K562 (cell line): ENCODE results near the gene POLR2J. TPM values are rescaled to one million over a fixed set of nuclear protein-coding genes. Genes with fewer than 3 reads are reported as not detected.
A peak's percentile ranks its signal among the peaks of the same experiment; 100 is the strongest.

Experiments
- CC2D1A ChIP-seq: fragments of 450-650 bp; IDR thresholded peaks from 2 replicates; pipeline ENCODE4 v1.6.1; 2017; ENCODE audit warnings: mild to moderate bottlenecking
- CTCF ChIP-seq, 3 experiments: IDR thresholded peaks in 2 of 3; conservative IDR thresholded peaks in 1 of 3; 2 replicates each; pipeline ENCODE4 v1.5.1; 2011 to 2012; ENCODE audit warnings: low read length in 3 of 3, mild to moderate bottlenecking in 3 of 3, control low read depth in 2 of 3, improper control_type of control experiment in 1 of 3, inconsistent platforms in 1 of 3, low read depth in 1 of 3, mixed read lengths in 1 of 3, moderate library complexity in 1 of 3; ENCODE audit not compliant: insufficient read depth in 2 of 3
- GTF2F1 ChIP-seq: IDR thresholded peaks from 2 replicates; pipeline ENCODE4 v1.6.1; 2011; ENCODE audit warnings: low read depth, low read length, improper control_type of control experiment
- HDAC2 ChIP-seq: fragments of 450-650 bp; IDR thresholded peaks from 2 replicates; pipeline ENCODE4 v1.6.1; 2016; ENCODE audit warnings: mild to moderate bottlenecking
- JUN ChIP-seq, 2 experiments: sonication (generic) in 1 of 2; formaldehyde crosslinking in 1 of 2; IDR thresholded peaks; 2 replicates each; pipeline versions ENCODE4 v1.6.1 to v1.8.0; 2012 to 2022; ENCODE audit warnings: borderline replicate concordance in 2 of 2, mild to moderate bottlenecking in 2 of 2, improper control_type of control experiment in 1 of 2, low read depth in 1 of 2, low read length in 1 of 2, missing genetic modification reagents in 1 of 2
- L3MBTL2 ChIP-seq: fragments of 450-650 bp; IDR thresholded peaks from 2 replicates; pipeline ENCODE4 v1.6.1; 2016; ENCODE audit warnings: mild to moderate bottlenecking, moderate library complexity
- MEIS2 ChIP-seq: fragments of 450-650 bp; IDR thresholded peaks from 2 replicates; pipeline ENCODE4 v1.6.1; 2014; ENCODE audit warnings: mild to moderate bottlenecking; ENCODE audit not compliant: partially characterized antibody
- NR2C1 ChIP-seq, 2 experiments: fragments of 450-650 bp; IDR thresholded peaks; 2 replicates each; pipeline ENCODE4 v1.6.1; 2017; ENCODE audit warnings: mild to moderate bottlenecking in 2 of 2, antibody characterized with exemption in 1 of 2, inconsistent platforms in 1 of 2, missing compliant biosample characterization in 1 of 2, missing genetic modification characterization in 1 of 2
- POLR2H ChIP-seq: IDR thresholded peaks from 2 replicates; pipeline ENCODE4 v1.6.1; 2016; ENCODE audit warnings: missing genetic modification characterization, low read depth, mild to moderate bottlenecking, control low read depth, missing compliant biosample characterization, moderate library complexity
- PYGO2 ChIP-seq: fragments of 450-650 bp; IDR thresholded peaks from 2 replicates; pipeline ENCODE4 v1.6.1; 2016; ENCODE audit warnings: mild to moderate bottlenecking, missing genetic modification characterization, moderate library complexity, missing compliant biosample characterization
- SMARCE1 ChIP-seq: fragments of 450-650 bp; IDR thresholded peaks from 2 replicates; pipeline ENCODE4 v1.7.1; 2016; ENCODE audit warnings: mild to moderate bottlenecking
- SREBF1 ChIP-seq: fragments of 150-350 bp; IDR thresholded peaks from 2 replicates; pipeline ENCODE4 v1.6.1; 2014; ENCODE audit warnings: antibody characterized with exemption, low read depth, low read length, borderline replicate concordance
- TCF15 ChIP-seq: fragments of 250-450 bp; sonication (Bioruptor Pico); IDR thresholded peaks from 2 replicates; pipeline ENCODE4 v1.8.0; 2022; ENCODE audit warnings: moderate library complexity, mild to moderate bottlenecking, inconsistent platforms
- ZFPM2 ChIP-seq: fragments of 250-450 bp; sonication (Bioruptor Pico); IDR thresholded peaks from 2 replicates; pipeline ENCODE4 v1.5.1; 2022; ENCODE audit warnings: mild to moderate bottlenecking
- ZNF592 ChIP-seq: fragments of 450-650 bp; IDR thresholded peaks from 2 replicates; pipeline ENCODE4 v1.6.1; 2017; ENCODE audit warnings: antibody characterized with exemption, mild to moderate bottlenecking
- ZNF79 ChIP-seq: fragments of 250-450 bp; sonication (Bioruptor Pico); IDR thresholded peaks from 2 replicates; pipeline ENCODE4 v1.4.0; 2020; ENCODE audit warnings: low read depth, mild to moderate bottlenecking, moderate library complexity
- polyA plus RNA-seq, 8 experiments: library from polyadenylated mRNA; depleted of rRNA in 4 of 8; stranded (reverse) in 5 of 8; unstranded in 3 of 8; fragments of >200 nt; fragmentation: Nextera tagmentation in 2 of 8; fragmentation: Illumina TruSeq in 1 of 8; extraction: Ambion mirVana in 2 of 8; extraction: Trizol in 1 of 8; gene quantifications; 2 replicates each; pipeline versions ENCODE4 v1.2.1 to v1.2.3, GENCODE V29; 2011 to 2014; ENCODE audit warnings: inconsistent platforms in 1 of 8, missing spikeins in 1 of 8
- total RNA-seq, 7 experiments: library from RNA; depleted of rRNA in 6 of 7; stranded (reverse); fragments of >200 nt in 6 of 7; fragmentation: Illumina TruSeq in 2 of 7; extraction: Trizol in 2 of 7; gene quantifications; 2 replicates each; pipeline versions ENCODE4 v1.2.1 to v1.2.3, GENCODE V29; 2011 to 2021; ENCODE audit warnings: low replicate concordance in 1 of 7
- TF ChIP-seq, protein P1 (sequence below), 2 experiments: fragments of 200-800 bp in 1 of 2; sonication (Bioruptor generic) in 1 of 2; sonication (generic) in 1 of 2; formaldehyde crosslinking in 1 of 2; IDR thresholded peaks in 1 of 2; conservative IDR thresholded peaks in 1 of 2; 2 replicates each; pipeline versions ENCODE4 v1.5.0 to v1.6.1; 2016 to 2020; ENCODE audit warnings: missing compliant biosample characterization in 1 of 2, missing genetic modification characterization in 1 of 2, missing genetic modification reagents in 1 of 2

POLR2J gene
- total and polyA plus RNA-seq, 9 of the 15 experiments (the other 6 are each of a cell fraction or from before 2014, with no cell fraction given) = 32.3 to 220 (median 113) TPM

GRCh38 chr7:102464577-102465280, 14.0 kb downstream of the POLR2J start, which contains the start of the genes ALKBH4 and LRWD1 (continued):
- TF ChIP-seq POLR2H (peak; percentile 74), PYGO2 (no peak), ZFPM2 (CRISPR knock-in tag) (0 out of 2 replicates have a peak, but pooled peaks have one; percentile 35), ZNF592 (peak; percentile 59; the same call in 1 of the 2 replicates), CTCF (IDR thresholded peaks at IDR 0.05 in 2 of 3, conservative IDR thresholded peaks at IDR 0.05 in 1 of 3; ENCODE audit: insufficient read depth in 2 of 3, low read depth in 1 of 3, low read length in 3 of 3) (peak; percentile 48 to 75 (median 64); a peak in 5 of 6 replicates), GTF2F1 (0 out of 2 replicates have a peak, but pooled peaks have one; percentile 23), ZNF79 (CRISPR knock-in tag) (no peak), NR2C1 (IDR thresholded peaks at IDR 0.05) (no peak), NR2C1 (tag; IDR thresholded peaks at IDR 0.05) (0 out of 2 replicates have a peak, but pooled peaks have one; percentile 8), CC2D1A (0 out of 2 replicates have a peak, but pooled peaks have one; percentile 5), SMARCE1 (peak; percentile 15; the same call in 1 of the 2 replicates), TCF15 (CRISPR knock-in tag) (no peak), HDAC2 (0 out of 2 replicates have a peak, but pooled peaks have one; percentile 35), MEIS2 (peak; percentile 83), L3MBTL2 (peak; percentile 87), SREBF1 (no peak), JUN (IDR thresholded peaks at IDR 0.05; ENCODE audit: borderline replicate concordance, low read depth, low read length) (peak; percentile 58; the same call in 1 of the 2 replicates), JUN (CRISPR knock-in tag; IDR thresholded peaks at IDR 0.05; ENCODE audit: borderline replicate concordance) (no peak; the same call in 1 of the 2 replicates)
- TF ChIP-seq, protein P1, sequence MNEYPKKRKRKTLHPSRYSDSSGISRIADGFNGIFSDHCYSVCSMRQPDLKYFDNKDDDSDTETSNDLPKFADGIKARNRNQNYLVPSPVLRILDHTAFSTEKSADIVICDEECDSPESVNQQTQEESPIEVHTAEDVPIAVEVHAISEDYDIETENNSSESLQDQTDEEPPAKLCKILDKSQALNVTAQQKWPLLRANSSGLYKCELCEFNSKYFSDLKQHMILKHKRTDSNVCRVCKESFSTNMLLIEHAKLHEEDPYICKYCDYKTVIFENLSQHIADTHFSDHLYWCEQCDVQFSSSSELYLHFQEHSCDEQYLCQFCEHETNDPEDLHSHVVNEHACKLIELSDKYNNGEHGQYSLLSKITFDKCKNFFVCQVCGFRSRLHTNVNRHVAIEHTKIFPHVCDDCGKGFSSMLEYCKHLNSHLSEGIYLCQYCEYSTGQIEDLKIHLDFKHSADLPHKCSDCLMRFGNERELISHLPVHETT (CRISPR knock-in tag; conservative IDR thresholded peaks at IDR 0.05 in 1 of 2, IDR thresholded peaks at IDR 0.05 in 1 of 2) = peak in 1 of 2 experiments; percentile 62; a peak in 1 of 4 replicates
